NCI-H128 (cell line): ENCODE data around the gene REEP5.
"Not testable (repeated sequence)": the region's sequence is repeated elsewhere in the genome, so short reads cannot be mapped to it uniquely, and the experiment has no call there.

Experiments
- DNase-seq: peaks from one replicate; lab custom pipeline; 2025; ENCODE audit not compliant: unreplicated experiment; lab: John Stamatoyannopoulos, UW

Gene REEP5

GRCh38 chr5:112933651-112934365, 11.8 kb upstream of the REEP5 start:
- no peak for DNase-seq

- DNase-seq, result no peak
These were observed 11.1 kb upstream of the REEP5 start for GRCh38 chr5:112933105-112933504.

DNA sequence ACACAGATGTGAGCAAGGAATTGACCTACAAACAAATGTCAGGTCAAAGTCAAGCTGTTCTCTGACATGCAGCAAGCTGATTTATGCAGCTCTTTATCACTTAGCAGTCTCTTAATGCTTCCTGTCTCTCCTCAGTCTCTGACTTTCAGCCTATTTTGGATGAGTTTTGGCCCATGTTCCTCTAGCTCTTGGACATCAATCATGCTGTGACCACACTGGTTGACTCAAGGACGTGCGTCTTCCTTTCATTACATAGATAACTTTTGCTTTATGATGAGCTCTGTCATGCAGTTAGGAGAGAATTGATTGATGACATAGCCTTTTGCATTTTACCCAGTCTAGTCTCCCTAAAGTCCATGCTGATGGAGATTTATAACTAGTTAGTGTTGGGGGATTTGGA, 9.4 kb upstream of the REEP5 start:
- no peak for DNase-seq

- no peak for DNase-seq
These were observed 8.0 kb upstream of the REEP5 start for GRCh38 chr5:112930082-112930344.

- no peak for DNase-seq
These were observed 7.5 kb upstream of the REEP5 start for GRCh38 chr5:112929336-112930081.

DNA sequence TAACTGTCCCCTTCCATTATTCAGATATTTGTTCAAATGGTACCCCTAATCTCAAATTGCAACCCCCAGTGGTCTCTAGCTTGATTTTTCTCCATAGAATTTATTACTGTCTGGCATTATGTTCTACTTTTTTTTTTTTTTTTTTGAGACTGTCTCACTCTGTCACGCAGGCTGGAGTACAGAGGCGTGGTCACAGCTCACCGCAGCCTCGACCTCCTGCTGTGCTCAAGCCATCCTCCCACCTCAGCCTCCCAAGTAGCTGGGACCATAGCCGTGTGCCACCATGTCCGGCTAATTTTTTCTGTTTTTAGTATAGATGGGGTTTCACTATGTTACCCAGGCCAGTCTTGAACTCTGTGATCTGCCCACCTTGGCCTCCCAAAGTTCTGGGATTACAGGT, 2.0 kb upstream of the REEP5 start:
- DNase-seq, result no peak

DNA sequence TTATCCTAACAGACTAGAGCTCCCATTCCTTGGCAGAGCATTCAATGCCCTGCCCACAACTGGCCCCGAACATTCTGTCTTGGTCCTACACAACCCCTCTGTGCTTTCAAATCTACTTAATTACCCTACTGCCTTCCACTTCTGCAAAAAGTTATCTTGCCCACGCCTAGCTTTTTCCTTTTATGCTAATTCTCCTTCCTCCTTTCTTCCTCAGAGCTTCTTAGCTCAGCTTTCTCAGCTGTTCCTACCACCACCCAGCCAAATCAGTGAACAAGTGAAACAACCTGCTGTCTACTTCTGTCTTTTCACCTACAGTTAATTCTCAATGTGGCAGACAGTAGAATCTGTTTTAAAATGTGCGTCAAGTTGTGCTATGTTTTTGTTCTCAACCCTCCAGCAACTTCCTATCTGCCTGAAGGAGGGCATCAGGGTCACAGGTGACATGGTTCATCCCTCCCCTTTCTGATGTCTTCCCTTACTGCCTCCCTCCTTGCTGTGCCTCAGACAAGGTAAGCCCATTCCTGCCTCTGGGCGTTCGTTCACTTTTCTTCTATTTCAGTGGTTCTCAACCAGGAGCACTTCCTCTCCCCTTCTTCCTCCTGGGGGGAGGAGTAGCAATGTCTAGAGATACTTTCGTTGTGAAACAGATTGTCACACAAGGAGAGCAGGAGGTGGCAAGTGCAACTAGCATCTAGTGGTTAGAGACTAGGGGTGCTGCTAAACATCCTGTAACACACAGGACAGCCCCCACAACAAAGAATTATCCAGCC, 1.3 kb upstream of the REEP5 start:
- no peak for DNase-seq

DNA sequence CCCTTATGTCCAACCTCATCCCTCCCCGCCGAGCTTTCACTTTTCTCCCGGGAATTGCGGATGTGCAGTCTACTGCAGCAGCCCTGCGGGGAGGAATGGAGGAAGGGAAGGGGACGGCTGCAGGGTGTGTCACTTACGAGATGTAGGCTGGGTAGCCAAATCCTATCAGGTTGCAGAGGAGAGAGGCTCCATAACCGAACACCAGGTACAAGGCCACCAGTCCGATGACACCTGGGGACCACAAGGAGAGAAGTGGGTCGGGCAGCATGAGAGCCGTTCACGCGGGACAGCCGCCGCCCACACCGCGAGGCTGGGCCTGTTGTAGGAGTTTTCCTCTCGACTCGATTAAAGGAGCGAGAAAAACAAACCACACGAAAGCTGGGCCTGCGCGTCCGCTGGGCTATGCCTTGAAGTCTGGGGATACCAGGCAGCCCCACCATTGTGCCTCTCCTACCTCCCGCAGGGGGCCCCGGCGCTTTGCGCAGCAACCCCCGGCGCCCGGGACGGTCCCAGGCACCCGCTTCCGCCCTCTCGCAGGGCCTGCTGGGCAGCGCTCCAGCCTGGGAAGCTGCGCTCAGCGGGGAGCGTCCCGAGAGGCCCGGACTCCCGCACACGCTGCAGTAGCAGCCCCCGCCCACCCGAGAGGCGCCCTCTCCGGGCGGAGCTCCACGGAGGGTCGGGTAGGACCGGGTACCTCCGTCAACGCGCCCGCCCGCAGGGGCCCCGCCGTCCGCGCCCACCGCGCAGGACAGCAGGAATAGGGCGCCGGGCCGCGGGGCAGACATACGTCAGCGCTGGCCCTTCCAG, 798 bp downstream of the REEP5 start:
- peak; percentile 1 for DNase-seq

DNA sequence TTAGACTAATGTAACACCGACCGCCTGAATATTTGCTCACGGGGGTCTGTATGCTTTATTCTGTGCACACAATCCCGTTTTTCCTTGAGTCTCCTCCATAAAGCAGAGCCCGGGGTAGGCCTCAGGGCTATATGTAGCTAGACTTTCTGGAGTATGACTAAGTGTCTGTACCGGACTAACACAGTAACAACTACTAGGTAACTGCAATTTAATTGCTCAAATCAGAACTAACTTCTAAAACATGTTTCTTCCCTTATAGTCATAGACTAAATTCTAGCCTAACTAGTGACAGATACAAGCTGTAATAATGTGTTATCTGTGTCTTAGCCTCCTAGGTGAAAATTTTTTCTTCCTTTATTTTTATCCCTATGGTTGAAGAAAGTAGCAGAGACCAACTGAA, 2.1 kb downstream of the REEP5 start:
- no peak for DNase-seq

GRCh38 chr5:112918679-112919078, 3.3 kb downstream of the REEP5 start:
- DNase-seq, result no peak

DNA sequence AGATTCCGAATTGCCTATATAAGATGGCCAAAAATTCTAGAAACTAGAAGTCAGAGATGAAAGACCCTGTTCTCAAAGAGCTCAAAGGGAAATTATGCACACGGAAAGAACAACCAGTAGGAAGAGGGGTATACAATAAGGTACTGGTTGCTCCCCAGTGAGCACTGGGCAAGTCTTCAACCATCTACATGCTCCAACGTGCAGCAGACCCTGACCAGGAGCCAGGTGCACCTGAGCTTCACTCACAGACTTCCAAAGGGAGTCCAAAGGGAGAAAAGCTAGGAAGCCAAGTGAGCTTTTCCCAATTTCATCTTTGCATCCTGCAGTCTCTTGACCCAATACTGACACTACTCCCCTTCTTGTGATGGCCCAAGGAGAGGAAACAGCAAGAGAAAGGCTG, 3.9 kb downstream of the REEP5 start:
- DNase-seq, result no peak

DNA sequence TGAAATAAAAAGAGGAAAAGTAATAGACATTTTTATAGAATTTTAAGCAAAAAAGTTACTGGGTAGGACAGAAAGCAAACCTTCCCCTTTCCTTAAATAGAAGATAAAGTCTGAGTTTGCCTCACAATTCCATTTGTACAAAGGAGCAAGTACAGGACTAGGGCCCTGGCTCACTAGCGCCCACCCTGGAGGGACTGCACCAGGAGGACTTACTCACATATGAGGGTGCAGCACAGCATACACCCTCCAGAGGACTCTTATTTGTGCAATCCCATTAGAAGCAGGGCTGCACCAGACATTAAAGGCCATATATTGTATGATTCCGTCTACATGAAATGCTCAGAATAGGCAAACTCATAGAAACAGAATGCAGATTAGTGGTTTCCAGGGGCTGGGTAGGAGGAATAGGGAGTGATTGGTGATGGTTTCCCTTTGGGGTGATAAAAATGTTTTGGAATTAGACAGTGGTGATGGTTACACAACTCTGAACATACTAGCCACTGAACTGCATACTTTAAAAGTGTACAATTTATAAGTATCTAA, 4.5 kb downstream of the REEP5 start:
- DNase-seq, result no peak

DNA sequence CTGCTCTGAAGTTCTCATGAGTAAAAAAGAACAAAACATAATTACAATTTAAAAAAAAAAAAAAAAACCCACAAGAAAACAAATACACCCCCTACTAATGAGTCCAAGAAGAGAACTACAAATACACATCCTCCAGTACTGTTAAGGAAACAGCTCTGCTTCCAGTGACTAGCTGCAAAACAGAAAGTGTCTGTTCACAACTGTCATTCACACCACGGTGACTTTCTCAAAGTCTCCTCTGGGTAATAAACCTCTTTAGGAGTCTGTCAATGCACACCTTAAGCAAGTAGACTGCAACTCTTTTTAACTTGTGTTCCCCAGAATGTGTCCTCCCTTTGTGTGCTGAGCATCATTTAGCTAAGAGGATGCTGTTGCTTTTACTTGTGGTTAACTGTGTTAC, 6.2 kb downstream of the REEP5 start:
- no peak for DNase-seq

DNA sequence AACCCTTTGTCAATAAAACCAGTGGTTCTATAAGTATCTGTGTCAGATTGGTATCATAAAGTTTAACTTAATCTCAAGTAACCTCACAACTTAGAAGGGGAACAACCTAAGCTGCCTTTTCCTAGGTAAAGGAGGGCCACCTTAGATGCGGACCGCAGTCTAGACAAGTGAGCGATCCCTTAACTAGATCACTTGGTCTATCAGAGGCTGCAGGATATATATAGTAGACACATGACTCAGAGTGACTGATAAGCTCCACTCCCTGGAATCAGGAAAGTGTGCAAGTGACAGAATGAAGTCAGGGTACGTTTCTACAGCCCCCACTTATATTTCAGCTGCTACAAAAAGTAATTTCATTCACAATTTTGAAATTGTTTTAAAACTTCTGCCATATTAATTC, 7.4 kb downstream of the REEP5 start:
- DNase-seq, result no peak

- DNase-seq, result no peak
These were observed 11.5 kb downstream of the REEP5 start for GRCh38 chr5:112910529-112910928.

GRCh38 chr5:112908854-112909253, 13.2 kb downstream of the REEP5 start:
- DNase-seq, result no peak

DNA sequence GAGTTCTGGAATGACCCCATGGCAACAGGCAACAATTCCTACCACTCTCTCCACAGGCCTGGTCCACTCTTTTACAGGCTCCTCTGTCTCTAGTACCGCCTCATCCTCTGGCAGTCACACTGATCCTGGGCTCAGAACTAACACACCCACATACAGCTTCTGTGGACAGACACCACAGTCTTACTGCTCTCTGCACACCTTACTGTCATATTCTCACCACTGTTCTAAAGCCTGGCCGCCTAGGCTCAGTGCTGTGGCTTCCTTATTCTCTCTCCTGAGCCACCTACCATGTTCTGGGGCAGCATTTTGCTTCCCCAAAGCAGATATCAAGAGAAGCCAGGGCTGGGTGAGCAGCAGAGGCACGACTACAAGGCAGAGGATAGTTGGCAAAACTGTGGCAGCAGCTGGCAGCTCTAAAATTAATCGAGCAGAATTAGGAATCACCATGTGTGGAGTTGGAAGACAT, 14.8 kb downstream of the REEP5 start:
- no peak for DNase-seq

GRCh38 chr5:112906637-112907036, 15.4 kb downstream of the REEP5 start:
- DNase-seq, result no peak

DNA sequence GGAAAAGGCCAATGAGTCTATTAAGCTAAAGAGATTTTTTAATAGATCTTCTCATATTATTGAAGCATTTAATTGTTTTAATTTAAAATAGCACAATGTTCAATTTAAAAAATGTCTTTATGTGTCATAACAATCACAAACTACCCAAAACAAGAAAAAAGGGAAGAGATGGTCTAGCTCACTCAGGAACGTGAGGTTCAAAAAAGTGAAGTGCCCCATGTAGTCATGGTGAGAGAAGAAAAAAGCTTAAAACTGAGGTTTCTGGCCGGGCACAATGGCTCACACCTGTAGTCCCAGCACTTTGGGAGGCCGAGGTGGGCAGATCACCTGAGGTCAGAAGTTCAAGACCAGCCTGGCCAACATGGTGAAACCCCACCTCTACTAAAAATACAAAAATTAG, 17.0 kb downstream of the REEP5 start:
- DNase-seq, result not testable (repeated sequence)

GRCh38 chr5:112902561-112902960, 19.5 kb downstream of the REEP5 start:
- DNase-seq, result no peak

- no peak for DNase-seq
These were observed 26.3 kb downstream of the REEP5 start for GRCh38 chr5:112895682-112896081.
